Coronary artery (tissue), 2 donors: ENCODE measurements around the gene CDK6.

Source experiments
- DNase-seq: peaks from one replicate; pipeline ENCODE4 v3.0.0-alpha.2; 2017; ENCODE audit warnings: low spot score
- H3K27ac ChIP-seq, 2 donors: fragments of 200-600 bp; sonication (generic); one replicate each; pipeline ENCODE4 v1.5.1; 2016 to 2019
- H3K4me3 ChIP-seq: fragments of 200-600 bp; sonication (generic); 2 replicates; pipeline ENCODE4 v1.5.1; 2016; ENCODE audit warnings: mild to moderate bottlenecking, moderate library complexity
- CTCF ChIP-seq: fragments of 200-600 bp; sonication (generic); IDR thresholded peaks from one replicate; pipeline ENCODE4 v1.5.1; 2019; ENCODE audit warnings: antibody characterized with exemption

CDK6 gene

DNA sequence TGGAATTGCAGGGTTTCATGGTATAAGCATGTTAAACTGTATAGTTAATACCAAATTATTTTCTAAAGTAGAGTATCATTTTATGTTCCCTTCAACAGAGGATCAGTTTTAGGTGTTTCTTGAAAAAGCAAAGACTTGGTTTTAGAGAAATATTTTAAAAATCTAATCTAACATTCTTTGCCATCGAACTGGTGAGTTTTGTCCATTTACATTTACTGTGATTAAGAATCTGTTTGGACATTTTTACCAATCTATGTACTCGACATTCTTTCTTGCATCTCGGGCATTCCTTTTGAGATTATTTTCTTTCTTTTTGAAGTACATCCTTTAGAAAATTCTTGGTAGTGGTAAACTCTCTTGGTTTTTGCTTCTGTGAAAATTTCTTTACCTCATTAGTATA lies 131.5 kb downstream of the CDK6 start:
- no peak overlapping the region for H3K27ac ChIP-seq
- TF ChIP-seq CTCF, result no peak
- DNase-seq, result no peak
- no peak overlapping the region for H3K4me3 ChIP-seq

GRCh38 chr7:92702535-92702934 lies 133.8 kb downstream of the CDK6 start:
- DNase-seq, result no peak
- Histone ChIP-seq H3K27ac (no peak overlapping the region), H3K4me3 (no peak overlapping the region)
- no peak for TF ChIP-seq CTCF

- TF ChIP-seq CTCF, result no peak
- DNase-seq, result no peak
- H3K27ac ChIP-seq, result no peak overlapping the region
Observed at GRCh38 chr7:92699966-92700514, 136.3 kb downstream of the CDK6 start.

DNA sequence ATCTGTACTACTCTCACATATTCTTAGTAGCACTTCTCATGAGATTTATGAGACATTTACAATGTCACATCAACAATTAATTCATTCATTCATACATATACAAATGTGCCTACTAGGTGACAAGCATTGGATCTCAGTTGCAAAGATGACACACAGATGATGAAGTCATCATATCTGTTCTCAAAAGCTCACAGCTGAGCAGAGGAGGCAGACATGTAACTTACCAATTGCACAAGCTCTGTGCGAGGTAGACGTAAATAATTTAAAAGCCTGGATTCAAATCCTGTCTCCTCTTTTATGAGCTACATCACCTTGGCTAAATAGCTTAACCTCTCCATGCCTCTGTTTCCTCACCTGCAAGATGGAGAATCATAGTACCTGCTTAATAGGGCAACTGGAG lies 136.8 kb downstream of the CDK6 start:
- no peak for DNase-seq
- no peak overlapping the region for H3K4me3 ChIP-seq
- TF ChIP-seq CTCF, result no peak
- no peak overlapping the region for H3K27ac ChIP-seq

More at GRCh38 chr7:92699966-92700514, 136.3 kb downstream of the CDK6 start:
- no peak overlapping the region for H3K4me3 ChIP-seq

DNA sequence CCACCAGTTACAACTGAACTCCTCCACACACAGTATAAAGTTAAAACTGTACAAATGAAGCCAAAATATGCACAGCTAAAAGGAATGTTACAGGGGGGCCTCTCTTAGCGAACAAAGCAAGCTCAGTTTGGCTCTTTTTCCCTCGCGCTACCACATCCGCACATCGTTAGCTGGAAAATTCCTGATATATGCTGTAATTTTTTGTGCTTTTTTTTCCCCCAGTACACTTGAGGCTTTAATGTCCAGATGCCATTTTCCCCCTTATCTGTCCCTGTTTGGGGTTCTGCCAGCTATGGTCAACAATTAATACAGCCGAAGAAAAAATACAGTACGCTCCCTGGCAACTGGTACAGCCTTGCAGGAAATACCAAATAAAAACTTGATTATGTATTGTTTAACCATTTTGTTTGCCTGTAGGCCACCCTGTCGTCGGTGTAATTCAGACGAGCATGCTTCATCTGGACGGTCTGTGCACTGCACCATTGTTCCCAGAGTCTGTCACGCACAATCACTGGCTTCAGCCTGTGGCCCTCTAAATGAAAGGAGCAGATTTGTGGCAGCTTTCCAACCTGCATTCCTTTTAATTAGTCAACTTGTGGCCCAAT lies 138.0 kb downstream of the CDK6 start:
- Histone ChIP-seq H3K27ac (peak overlapping the region in 1 of 2 donors; percentile 65), H3K4me3 (peak overlapping the region; percentile 54)
- no peak for TF ChIP-seq CTCF
- no peak for DNase-seq

GRCh38 chr7:92697414-92697813 lies 139.0 kb downstream of the CDK6 start:
- Histone ChIP-seq H3K27ac (peak overlapping the region in 1 of 2 donors; percentile 12), H3K4me3 (no peak overlapping the region)
- no peak for TF ChIP-seq CTCF
- no peak for DNase-seq

DNA sequence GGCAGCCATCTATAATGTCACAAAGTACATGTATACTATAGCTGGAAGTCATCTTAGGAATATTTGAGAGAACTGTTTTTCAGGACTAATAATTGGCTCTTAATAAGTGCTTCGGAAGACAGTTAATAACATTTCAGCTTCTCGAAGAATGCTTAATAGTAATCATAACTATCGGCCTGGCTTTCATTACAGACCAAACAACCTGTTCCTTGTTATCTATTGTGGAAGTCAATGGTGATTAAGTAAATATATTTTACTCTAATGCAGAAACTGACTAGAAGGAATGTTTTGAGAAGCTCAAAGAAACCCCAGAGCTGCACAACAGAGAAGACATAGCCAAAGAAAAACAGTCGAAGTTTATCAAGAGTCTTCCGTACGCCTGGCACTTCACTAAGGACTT lies 139.4 kb downstream of the CDK6 start:
- Histone ChIP-seq H3K27ac (no peak overlapping the region), H3K4me3 (no peak overlapping the region)
- no peak for DNase-seq
- TF ChIP-seq CTCF, result no peak
